ENCODE results near the gene WEE2.

DNA sequence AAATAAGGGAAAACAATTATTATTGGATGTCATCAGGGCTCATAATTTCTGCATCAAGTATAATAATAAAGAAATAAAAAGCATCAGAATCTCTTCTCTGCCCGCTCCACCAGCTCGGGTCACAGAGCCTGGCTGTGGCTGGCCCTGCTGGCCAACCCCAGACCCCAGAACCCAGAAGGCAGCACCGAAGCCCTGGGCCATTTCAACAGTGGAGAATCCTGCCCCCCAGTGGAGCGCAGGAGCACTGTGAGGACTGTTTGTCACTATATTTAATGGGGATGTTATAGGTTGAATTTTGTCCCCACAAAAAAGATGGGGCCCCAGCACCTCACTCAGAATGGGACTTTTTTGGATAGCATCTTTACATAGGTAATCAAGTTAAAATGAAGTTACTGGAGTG lies 33.5 kb upstream of the WEE2 start:
- TF ChIP-seq, protein P1, sequence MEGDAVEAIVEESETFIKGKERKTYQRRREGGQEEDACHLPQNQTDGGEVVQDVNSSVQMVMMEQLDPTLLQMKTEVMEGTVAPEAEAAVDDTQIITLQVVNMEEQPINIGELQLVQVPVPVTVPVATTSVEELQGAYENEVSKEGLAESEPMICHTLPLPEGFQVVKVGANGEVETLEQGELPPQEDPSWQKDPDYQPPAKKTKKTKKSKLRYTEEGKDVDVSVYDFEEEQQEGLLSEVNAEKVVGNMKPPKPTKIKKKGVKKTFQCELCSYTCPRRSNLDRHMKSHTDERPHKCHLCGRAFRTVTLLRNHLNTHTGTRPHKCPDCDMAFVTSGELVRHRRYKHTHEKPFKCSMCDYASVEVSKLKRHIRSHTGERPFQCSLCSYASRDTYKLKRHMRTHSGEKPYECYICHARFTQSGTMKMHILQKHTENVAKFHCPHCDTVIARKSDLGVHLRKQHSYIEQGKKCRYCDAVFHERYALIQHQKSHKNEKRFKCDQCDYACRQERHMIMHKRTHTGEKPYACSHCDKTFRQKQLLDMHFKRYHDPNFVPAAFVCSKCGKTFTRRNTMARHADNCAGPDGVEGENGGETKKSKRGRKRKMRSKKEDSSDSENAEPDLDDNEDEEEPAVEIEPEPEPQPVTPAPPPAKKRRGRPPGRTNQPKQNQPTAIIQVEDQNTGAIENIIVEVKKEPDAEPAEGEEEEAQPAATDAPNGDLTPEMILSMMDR (IDR thresholded peaks at IDR 0.05; ENCODE audit: low read depth, low read length, poor library complexity, severe bottlenecking) = peak; percentile 79
- no peak for TF ChIP-seq EZH2phosphoT487 (IDR thresholded peaks at IDR 0.05; ENCODE audit: borderline replicate concordance, low read length)
